GM18498 (cell line): Measurements from ENCODE around the gene CCNT1.
"Not testable (repeated sequence)": the region's sequence is repeated elsewhere in the genome, so short reads cannot be mapped to it uniquely, and the experiment has no call there.

Experiments
- ATAC-seq: cut with Tn5 transposase; IDR thresholded peaks from one replicate; pipeline ENCODE4 v1.9.1; 2021; ENCODE audit warnings: mild to moderate bottlenecking, moderate library complexity; ENCODE audit not compliant: unreplicated experiment

Gene CCNT1

GRCh38 chr12:48641752-48642555, 74.6 kb downstream of the CCNT1 start:
- not testable (repeated sequence) for ATAC-seq

- no peak for ATAC-seq
Observed at GRCh38 chr12:48640854-48641253, 75.7 kb downstream of the CCNT1 start.

GRCh38 chr12:48640428-48640827, 76.1 kb downstream of the CCNT1 start:
- ATAC-seq = no peak
